MCF 10A (cell line): ENCODE results near the gene BNC2. TPM values are rescaled to one million over a fixed set of nuclear protein-coding genes. Genes with fewer than 3 reads are reported as not detected.

Source experiments
- BruUV-seq: library from RNA; stranded (reverse); fragments of 400-500 nt; replicated peaks from 2 replicates; lab custom pipeline; 2021; lab: Mats Ljungman, UMichigan
- CTCF ChIA-PET: fragments of 300-600 bp; sonication (Branson Sonifier 250); formaldehyde crosslinking; extraction: SDS; loops from one replicate; lab custom pipeline; 2021; ENCODE audit warnings: antibody characterized with exemption, inconsistent platforms; lab: Yijun Ruan, JAX
- POLR2A ChIA-PET: fragments of 300-600, 350-650 bp; sonication (Branson Sonifier 250); formaldehyde crosslinking; extraction: SDS; loops from one replicate; lab custom pipeline; 2020; ENCODE audit warnings: antibody characterized with exemption, inconsistent platforms; lab: Yijun Ruan, JAX
- DNase-seq: peaks from one replicate; pipeline ENCODE4 v3.0.0-alpha.2; 2018; ENCODE audit not compliant: unreplicated experiment
- H3K27ac Mint-ChIP-seq: one replicate; pipeline ENCODE4 v1.8.0; 2022; ENCODE audit warnings: mild to moderate bottlenecking, low read depth, mixed read lengths; ENCODE audit not compliant: unreplicated experiment
- H3K27me3 Mint-ChIP-seq: one replicate; pipeline ENCODE4 v1.8.0; 2022; ENCODE audit warnings: mixed read lengths; ENCODE audit not compliant: insufficient read depth, unreplicated experiment
- H3K36me3 Mint-ChIP-seq: one replicate; pipeline ENCODE4 v1.8.0; 2022; ENCODE audit warnings: mild to moderate bottlenecking, moderate library complexity, mixed read lengths; ENCODE audit not compliant: insufficient read depth, unreplicated experiment
- H3K4me1 Mint-ChIP-seq: one replicate; pipeline ENCODE4 v1.8.0; 2022; ENCODE audit warnings: mixed read lengths; ENCODE audit not compliant: insufficient read depth, unreplicated experiment
- H3K4me3 Mint-ChIP-seq: one replicate; pipeline ENCODE4 v1.8.0; 2022; ENCODE audit warnings: mild to moderate bottlenecking, moderate library complexity, mixed read lengths; ENCODE audit not compliant: unreplicated experiment
- H3K9me3 Mint-ChIP-seq: one replicate; pipeline ENCODE4 v1.8.0; 2022; ENCODE audit warnings: mixed read lengths; ENCODE audit not compliant: unreplicated experiment
- CTCF ChIP-seq: fragments of 200-600 bp; IDR thresholded peaks from one replicate; pipeline ENCODE4 v1.8.0; 2022; ENCODE audit warnings: antibody characterized with exemption, mild to moderate bottlenecking; ENCODE audit not compliant: unreplicated experiment
- intact Hi-C: fragments of 100-400 bp; cut with micrococcal nuclease; formaldehyde crosslinking; loops from 2 replicates; pipeline ENCODE4 v1.14.1; 2022
- total RNA-seq: library from RNA; stranded (reverse); gene quantifications from 2 replicates; pipeline ENCODE4 v1.2.3, GENCODE V29; 2022

Gene BNC2
- total RNA-seq, 1 experiment from 2014 or later: not detected

- CTCF ChIA-PET: no interaction called here
- no peak for DNase-seq
- Mint-ChIP-seq H3K4me1 (peaks cover 9% of the 10 kb centered on the region), H3K27ac (no peak overlapping the region), H3K27me3 (no peaks in the 10 kb centered on the region), H3K36me3 (no peaks in the 10 kb centered on the region), H3K4me3 (no peak overlapping the region), H3K9me3 (no peaks in the 10 kb centered on the region)
- no peak for TF ChIP-seq CTCF
- POLR2A ChIA-PET: no interaction called here
- intact Hi-C loops: no loop called here
- no TSS peak for BruUV-seq
These were observed 471.8 kb downstream of the BNC2 start for GRCh38 chr9:16398691-16399090.

- intact Hi-C loops: no loop called here
- no peak overlapping the region for H3K27ac Mint-ChIP-seq
- no peaks in the 10 kb centered on the region for H3K9me3 Mint-ChIP-seq
- no peaks in the 10 kb centered on the region for H3K36me3 Mint-ChIP-seq
- peaks cover 9% of the 10 kb centered on the region for H3K4me1 Mint-ChIP-seq
- DNase-seq: peak; percentile 20
- no peak overlapping the region for H3K4me3 Mint-ChIP-seq
- ChIA-PET CTCF (interaction anchor here (0.5 to 0.7 kb wide), 3 partner anchors 11 to 1414 kb away, joined by 3 read pairs; no protein-coding TSS in a partner anchor), POLR2A (no interaction called here)
- no TSS peak for BruUV-seq
- no peak for TF ChIP-seq CTCF
- H3K27me3 Mint-ChIP-seq: no peaks in the 10 kb centered on the region
These were observed 474.1 kb downstream of the BNC2 start for GRCh38 chr9:16396389-16396788.

- Mint-ChIP-seq H3K9me3 (no peaks in the 10 kb centered on the region), H3K27ac (no peak overlapping the region), H3K36me3 (no peaks in the 10 kb centered on the region), H3K4me3 (no peak overlapping the region), H3K27me3 (no peaks in the 10 kb centered on the region), H3K4me1 (peaks cover 5% of the 10 kb centered on the region)
- no peak for DNase-seq
- intact Hi-C loops: no loop called here
- BruUV-seq: no TSS peak
- ChIA-PET POLR2A (no interaction called here), CTCF (no interaction called here)
- TF ChIP-seq CTCF: no peak
These were observed 479.1 kb downstream of the BNC2 start for GRCh38 chr9:16391369-16391768.

GRCh38 chr9:16387382-16387781 lies 483.1 kb downstream of the BNC2 start:
- Mint-ChIP-seq H3K27ac (no peak overlapping the region), H3K9me3 (no peaks in the 10 kb centered on the region), H3K4me3 (no peak overlapping the region), H3K36me3 (no peaks in the 10 kb centered on the region), H3K27me3 (no peaks in the 10 kb centered on the region), H3K4me1 (peaks cover 11% of the 10 kb centered on the region)
- no peak for TF ChIP-seq CTCF
- BruUV-seq: no TSS peak
- ChIA-PET CTCF (interaction anchor here (0.5 to 0.6 kb wide), 2 partner anchors 27 to 39 kb away, joined by 3 to 6 read pairs; no protein-coding TSS in a partner anchor), POLR2A (interaction anchor here (1.3 kb wide), 1 partner anchor 15 kb away, joined by 3 read pairs; no protein-coding TSS in a partner anchor)
- no peak for DNase-seq
- intact Hi-C loops: loop anchor here (5.0 kb wide), 1 partner anchor 50 kb away; no protein-coding TSS in a partner anchor
